ENCODE results near the gene AGRP.

- TF ChIP-seq CTCF (IDR thresholded peaks at IDR 0.05), result no peak
- no peak for TF ChIP-seq POLR2A (IDR thresholded peaks at IDR 0.05)
Observed at GRCh38 chr16:67509016-67509415, 25.7 kb upstream of the AGRP start.

Measured in transverse colon (tissue), 3 donors.